ENCODE data around the gene BCL7B.

GRCh38 chr7:73567140-73567539 lies 9.7 kb upstream of the BCL7B start:
- TF ChIP-seq POLR2AphosphoS5 (IDR thresholded peaks at IDR 0.05; ENCODE audit: low read depth, low read length) (no peak), TAF1 (IDR thresholded peaks at IDR 0.05; ENCODE audit: borderline replicate concordance, low read depth, low read length) (no peak)

Data from GM12892 (cell line).